MCF 10A (cell line): ENCODE results near the gene NTN4. TPM values are rescaled to one million over a fixed set of nuclear protein-coding genes. Genes with fewer than 3 reads are reported as not detected.
A peak's percentile ranks its signal among the peaks of the same experiment; 100 is the strongest.

ENCODE experiments used
- BruUV-seq: library from RNA; stranded (reverse); fragments of 400-500 nt; replicated peaks from 2 replicates; lab custom pipeline; 2021; lab: Mats Ljungman, UMichigan
- CTCF ChIA-PET: fragments of 300-600 bp; sonication (Branson Sonifier 250); formaldehyde crosslinking; extraction: SDS; loops from one replicate; lab custom pipeline; 2021; ENCODE audit warnings: antibody characterized with exemption, inconsistent platforms; lab: Yijun Ruan, JAX
- POLR2A ChIA-PET: fragments of 300-600, 350-650 bp; sonication (Branson Sonifier 250); formaldehyde crosslinking; extraction: SDS; loops from one replicate; lab custom pipeline; 2020; ENCODE audit warnings: antibody characterized with exemption, inconsistent platforms; lab: Yijun Ruan, JAX
- DNase-seq: peaks from one replicate; pipeline ENCODE4 v3.0.0-alpha.2; 2018; ENCODE audit not compliant: unreplicated experiment
- H3K27ac Mint-ChIP-seq: one replicate; pipeline ENCODE4 v1.8.0; 2022; ENCODE audit warnings: mild to moderate bottlenecking, low read depth, mixed read lengths; ENCODE audit not compliant: unreplicated experiment
- H3K27me3 Mint-ChIP-seq: one replicate; pipeline ENCODE4 v1.8.0; 2022; ENCODE audit warnings: mixed read lengths; ENCODE audit not compliant: insufficient read depth, unreplicated experiment
- H3K36me3 Mint-ChIP-seq: one replicate; pipeline ENCODE4 v1.8.0; 2022; ENCODE audit warnings: mild to moderate bottlenecking, moderate library complexity, mixed read lengths; ENCODE audit not compliant: insufficient read depth, unreplicated experiment
- H3K4me1 Mint-ChIP-seq: one replicate; pipeline ENCODE4 v1.8.0; 2022; ENCODE audit warnings: mixed read lengths; ENCODE audit not compliant: insufficient read depth, unreplicated experiment
- H3K4me3 Mint-ChIP-seq: one replicate; pipeline ENCODE4 v1.8.0; 2022; ENCODE audit warnings: mild to moderate bottlenecking, moderate library complexity, mixed read lengths; ENCODE audit not compliant: unreplicated experiment
- H3K9me3 Mint-ChIP-seq: one replicate; pipeline ENCODE4 v1.8.0; 2022; ENCODE audit warnings: mixed read lengths; ENCODE audit not compliant: unreplicated experiment
- intact Hi-C: fragments of 100-400 bp; cut with micrococcal nuclease; formaldehyde crosslinking; loops from 2 replicates; pipeline ENCODE4 v1.14.1; 2022
- total RNA-seq: library from RNA; stranded (reverse); gene quantifications from 2 replicates; pipeline ENCODE4 v1.2.3, GENCODE V29; 2022
- TF ChIP-seq, protein P1 (sequence below): fragments of 200-600 bp; IDR thresholded peaks from one replicate; pipeline ENCODE4 v1.8.0; 2022; ENCODE audit warnings: antibody characterized with exemption, mild to moderate bottlenecking; ENCODE audit not compliant: unreplicated experiment

NTN4 gene
- total RNA-seq, 1 experiment from 2014 or later = 53.0 TPM

DNA sequence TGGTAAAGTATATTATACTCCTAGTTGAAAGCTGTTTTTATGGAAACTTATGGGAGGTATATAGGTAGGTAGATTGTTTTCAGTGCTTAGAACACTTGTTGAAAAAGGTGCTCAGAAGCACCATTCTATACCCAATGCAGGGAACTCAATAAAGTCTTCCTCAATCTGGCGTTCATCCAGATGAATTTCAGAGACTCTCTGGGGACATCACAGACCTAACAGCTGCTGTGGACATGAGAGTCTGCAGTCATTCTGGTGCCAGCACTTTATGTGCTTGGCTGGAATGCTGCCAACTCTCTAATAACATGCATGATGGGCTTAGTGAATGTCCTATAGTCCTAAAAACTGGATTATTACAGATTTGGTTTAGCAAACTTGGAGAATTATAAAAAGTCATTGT, 115.9 kb downstream of the NTN4 start:
- no peaks in the 10 kb centered on the region for H3K27me3 Mint-ChIP-seq
- no peaks in the 10 kb centered on the region for H3K9me3 Mint-ChIP-seq
- DNase-seq = peak; percentile 34
- CTCF ChIA-PET = no interaction called here
- H3K4me1 Mint-ChIP-seq = no peaks in the 10 kb centered on the region
- no peak overlapping the region for H3K4me3 Mint-ChIP-seq
- intact Hi-C loops = no loop called here
- no peaks in the 10 kb centered on the region for H3K36me3 Mint-ChIP-seq
- H3K27ac Mint-ChIP-seq = no peak overlapping the region
- BruUV-seq = no TSS peak
- POLR2A ChIA-PET = interaction anchor here (1.2 kb wide), 1 partner anchor 13 kb away, joined by 3 read pairs; no protein-coding TSS in a partner anchor
- TF ChIP-seq, protein P1, sequence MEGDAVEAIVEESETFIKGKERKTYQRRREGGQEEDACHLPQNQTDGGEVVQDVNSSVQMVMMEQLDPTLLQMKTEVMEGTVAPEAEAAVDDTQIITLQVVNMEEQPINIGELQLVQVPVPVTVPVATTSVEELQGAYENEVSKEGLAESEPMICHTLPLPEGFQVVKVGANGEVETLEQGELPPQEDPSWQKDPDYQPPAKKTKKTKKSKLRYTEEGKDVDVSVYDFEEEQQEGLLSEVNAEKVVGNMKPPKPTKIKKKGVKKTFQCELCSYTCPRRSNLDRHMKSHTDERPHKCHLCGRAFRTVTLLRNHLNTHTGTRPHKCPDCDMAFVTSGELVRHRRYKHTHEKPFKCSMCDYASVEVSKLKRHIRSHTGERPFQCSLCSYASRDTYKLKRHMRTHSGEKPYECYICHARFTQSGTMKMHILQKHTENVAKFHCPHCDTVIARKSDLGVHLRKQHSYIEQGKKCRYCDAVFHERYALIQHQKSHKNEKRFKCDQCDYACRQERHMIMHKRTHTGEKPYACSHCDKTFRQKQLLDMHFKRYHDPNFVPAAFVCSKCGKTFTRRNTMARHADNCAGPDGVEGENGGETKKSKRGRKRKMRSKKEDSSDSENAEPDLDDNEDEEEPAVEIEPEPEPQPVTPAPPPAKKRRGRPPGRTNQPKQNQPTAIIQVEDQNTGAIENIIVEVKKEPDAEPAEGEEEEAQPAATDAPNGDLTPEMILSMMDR = no peak

DNA sequence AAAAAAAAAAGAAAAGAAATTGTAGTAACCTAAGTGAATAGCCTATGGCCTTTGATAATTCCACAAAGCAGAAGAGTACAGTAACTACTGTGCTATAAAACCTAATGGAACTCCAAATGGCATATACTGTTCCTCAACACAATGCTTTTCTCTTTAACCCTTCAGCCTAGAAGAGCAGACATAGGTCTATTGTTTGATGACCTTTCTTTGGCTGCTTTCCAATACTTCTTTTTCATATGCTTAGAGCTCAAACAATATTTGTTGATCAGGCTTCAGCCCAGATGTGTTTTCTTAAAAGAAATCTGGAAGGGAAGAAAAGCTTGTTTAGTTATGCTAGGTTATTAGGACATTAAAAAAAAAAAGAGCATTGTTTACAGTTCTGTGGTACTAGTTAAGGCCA, 116.4 kb downstream of the NTN4 start:
- H3K27ac Mint-ChIP-seq = no peak overlapping the region

DNA sequence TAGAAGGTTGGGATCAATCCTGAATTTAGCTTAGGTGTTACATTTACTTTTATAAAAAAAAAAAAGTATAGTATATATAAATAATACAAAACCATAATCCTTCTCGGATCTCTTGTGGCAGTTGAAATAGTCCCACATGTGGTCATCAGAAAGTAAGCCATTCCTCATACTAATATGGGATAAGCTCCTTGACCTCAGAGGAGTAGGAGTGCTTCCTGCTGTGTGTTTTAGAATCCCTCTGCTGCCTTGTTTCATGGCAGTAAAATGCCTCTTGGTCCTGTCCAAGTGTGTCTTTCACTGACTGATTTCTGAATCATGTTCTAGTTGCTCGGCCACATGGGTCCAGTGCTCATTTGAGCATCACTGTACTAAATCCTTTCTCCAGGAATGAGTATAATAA, 117.0 kb downstream of the NTN4 start:
- intact Hi-C loops = no loop called here
- ChIA-PET CTCF (interaction anchor here (0.6 to 1.5 kb wide), 4 partner anchors 8 to 102 kb away, joined by 3 to 6 read pairs (median 4); no protein-coding TSS in a partner anchor), POLR2A (no interaction called here)
- Mint-ChIP-seq H3K36me3 (no peaks in the 10 kb centered on the region), H3K27ac (no peak overlapping the region), H3K27me3 (no peaks in the 10 kb centered on the region), H3K9me3 (no peaks in the 10 kb centered on the region), H3K4me1 (no peaks in the 10 kb centered on the region), H3K4me3 (no peak overlapping the region)
- TF ChIP-seq, protein P1 = no peak
- BruUV-seq = no TSS peak
- no peak for DNase-seq

More for the DNA sequence above, 116.4 kb downstream of the NTN4 start:
- no peak for DNase-seq
- H3K9me3 Mint-ChIP-seq = no peaks in the 10 kb centered on the region
- CTCF ChIA-PET = interaction anchor here (0.6 kb wide), 1 partner anchor 103 kb away, joined by 3 read pairs; no protein-coding TSS in a partner anchor
- H3K4me3 Mint-ChIP-seq = no peak overlapping the region
- no TSS peak for BruUV-seq
- POLR2A ChIA-PET = interaction anchor here (1.2 kb wide), 1 partner anchor 13 kb away, joined by 3 read pairs; no protein-coding TSS in a partner anchor
- no peaks in the 10 kb centered on the region for H3K4me1 Mint-ChIP-seq
- no peaks in the 10 kb centered on the region for H3K36me3 Mint-ChIP-seq
- H3K27me3 Mint-ChIP-seq = no peaks in the 10 kb centered on the region
- TF ChIP-seq, protein P1 = no peak
- intact Hi-C loops = no loop called here

DNA sequence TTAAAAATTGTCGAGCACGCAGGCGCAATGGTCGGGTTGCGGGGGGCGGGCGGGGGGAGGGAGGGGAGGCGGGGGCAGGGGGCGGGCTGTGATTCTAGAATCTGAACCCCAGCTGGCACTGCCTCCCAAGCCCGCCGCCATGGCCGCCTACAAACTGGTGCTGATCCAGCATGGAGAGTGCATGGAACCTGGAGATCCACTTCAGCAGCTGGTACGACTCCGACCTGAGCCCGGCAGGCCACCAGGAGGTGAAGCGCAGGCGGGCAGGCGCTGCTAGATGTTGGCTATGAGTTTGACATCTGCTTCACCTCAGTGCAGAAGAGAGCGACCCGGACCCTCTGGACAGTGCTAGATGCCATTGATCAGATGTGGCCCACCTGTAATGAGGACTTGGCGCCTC, 118.4 kb downstream of the NTN4 start:
- TF ChIP-seq, protein P1 = no peak
- intact Hi-C loops = no loop called here
- DNase-seq = no peak
- Mint-ChIP-seq H3K4me1 (no peaks in the 10 kb centered on the region), H3K4me3 (no peak overlapping the region), H3K9me3 (no peaks in the 10 kb centered on the region), H3K27me3 (no peaks in the 10 kb centered on the region), H3K27ac (no peak overlapping the region), H3K36me3 (no peaks in the 10 kb centered on the region)
- ChIA-PET CTCF (interaction anchor here (0.6 to 1.5 kb wide), 2 partner anchors 26 to 136 kb away, joined by 3 to 4 read pairs; no protein-coding TSS in a partner anchor), POLR2A (interaction anchor here (0.7 kb wide), 1 partner anchor 117 kb away, joined by 3 read pairs; no protein-coding TSS in a partner anchor)
- BruUV-seq = no TSS peak
